ENCODE measurements around the gene CNOT2.

DNA sequence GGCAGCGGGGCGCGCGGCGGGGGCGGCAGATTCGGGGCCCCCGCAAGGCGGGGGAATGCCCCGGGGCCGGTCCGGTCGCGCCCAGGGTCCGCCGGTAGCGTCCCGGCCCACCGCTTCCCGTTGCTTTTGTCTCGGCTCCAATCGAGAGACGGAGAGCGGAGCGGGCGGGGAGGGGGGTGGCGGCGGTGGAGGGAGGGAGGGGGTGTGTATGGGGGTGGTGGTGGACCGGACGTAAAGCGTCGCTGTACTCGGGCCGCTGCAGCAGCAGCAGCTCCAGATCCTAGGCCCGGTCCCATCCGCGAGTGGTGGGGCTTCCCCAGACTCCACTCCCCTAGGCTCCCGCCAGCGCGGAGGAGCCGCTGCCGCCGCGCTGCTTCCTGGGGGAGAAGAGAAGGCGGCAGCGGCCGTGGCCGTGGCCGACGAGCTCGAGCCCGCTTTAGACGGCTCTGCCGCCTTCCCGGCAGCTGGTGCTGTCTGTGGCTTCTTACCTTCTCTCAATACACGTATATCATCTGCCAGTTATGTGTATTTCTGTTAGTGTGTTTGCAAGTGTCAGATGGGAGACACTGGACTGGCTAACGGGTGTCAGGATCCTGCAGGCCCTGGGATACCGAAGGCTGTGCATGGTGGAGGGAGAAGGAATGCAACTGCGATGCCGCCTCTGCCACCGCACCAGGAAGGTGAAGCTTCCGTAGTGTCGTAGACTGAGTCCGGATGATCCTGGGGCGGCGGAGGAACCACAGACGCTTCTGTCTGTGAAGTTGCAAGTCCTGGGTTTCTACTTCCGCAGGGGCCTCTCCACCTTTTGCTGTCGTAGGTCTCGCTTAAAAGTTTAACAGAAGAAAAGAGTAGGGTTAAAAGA lies 508 bp downstream of the CNOT2 start:
- TF ChIP-seq EZH2 (IDR thresholded peaks at IDR 0.05) (no peak), POLR2AphosphoS5 (IDR thresholded peaks at IDR 0.05; ENCODE audit: borderline replicate concordance, low read depth, low read length) (no peak)
